Endothelial cell of umbilical vein (primary cell): Measurements from ENCODE around the gene OLFML2A. TPM values are rescaled to one million over a fixed set of nuclear protein-coding genes. Genes with fewer than 3 reads are reported as not detected.

Experiments
- BruUV-seq: library from RNA; stranded (reverse); fragments of 400-500 nt; replicated peaks from 2 replicates; lab custom pipeline; 2021; lab: Mats Ljungman, UMichigan
- CTCF ChIA-PET: fragments of 300-600, 350-600 bp; sonication (Branson Sonifier 250); formaldehyde crosslinking; loops from one replicate; lab custom pipeline; 2021; ENCODE audit warnings: antibody characterized with exemption, inconsistent platforms; lab: Charles Lee
- POLR2A ChIA-PET: fragments of 300-600, 350-600 bp; sonication (Branson Sonifier 250); formaldehyde crosslinking; loops from one replicate; lab custom pipeline; 2021; ENCODE audit warnings: antibody characterized with exemption, inconsistent platforms; lab: Charles Lee
- DNase-seq: peaks from one replicate; pipeline ENCODE4 v3.0.0-alpha.2; 2011; ENCODE audit warnings: low read depth, low spot score
- FAIRE-seq: peaks from 2 replicates; lab custom pipeline; 2011; peaks lifted over from hg19 to GRCh38; lab: Jason Lieb, UNC
- H2AFZ ChIP-seq: 2 replicates; pipeline ENCODE4 v1.6.0; 2012; ENCODE audit warnings: low read depth, low read length, control low read depth, inconsistent platforms
- H3K27ac ChIP-seq: 2 replicates; pipeline ENCODE4 v1.5.1; 2011; ENCODE audit warnings: low read depth, mild to moderate bottlenecking, control low read depth, low read length, moderate library complexity; ENCODE audit not compliant: insufficient read depth
- H3K27me3 ChIP-seq, 2 experiments: 2 replicates each; pipeline versions ENCODE4 v1.6.0 to v1.6.1; 2011; ENCODE audit warnings: low read length in 2 of 2, mixed read lengths in 1 of 2; ENCODE audit not compliant: control insufficient read depth in 2 of 2, insufficient read depth in 2 of 2
- H3K36me3 ChIP-seq, 2 experiments: 2 replicates in 1 of 2; 3 replicates in 1 of 2; pipeline ENCODE4 v1.5.1; 2011; ENCODE audit warnings: low read length in 2 of 2, mild to moderate bottlenecking in 1 of 2, moderate library complexity in 1 of 2; ENCODE audit not compliant: control insufficient read depth in 2 of 2, insufficient read depth in 2 of 2; ENCODE audit errors: extremely low read depth in 1 of 2
- H3K4me1 ChIP-seq: 3 replicates; pipeline ENCODE4 v1.5.1; 2011; ENCODE audit warnings: mild to moderate bottlenecking, low read length; ENCODE audit not compliant: control insufficient read depth, insufficient read depth; ENCODE audit errors: extremely low read depth
- H3K4me2 ChIP-seq: 2 replicates; pipeline ENCODE4 v1.6.1; 2011; ENCODE audit warnings: low read length, control low read depth, mixed read lengths; ENCODE audit not compliant: insufficient read depth
- H3K4me3 ChIP-seq, 3 experiments: fragments of 200-600 bp in 1 of 3; sonication (generic), shearing (Covaris generic) in 1 of 3; replicated peaks in 1 of 3; 2 replicates each; pipeline ENCODE4 v1.5.1; 2011 to 2016; ENCODE audit warnings: control low read depth in 3 of 3, low read length in 3 of 3, mild to moderate bottlenecking in 2 of 3, inconsistent platforms in 1 of 3, low read depth in 1 of 3, moderate library complexity in 1 of 3; ENCODE audit not compliant: insufficient read depth in 1 of 3
- H3K79me2 ChIP-seq: 2 replicates; pipeline ENCODE4 v1.6.0; 2012; ENCODE audit warnings: low read length, inconsistent platforms; ENCODE audit not compliant: control insufficient read depth, insufficient read depth
- H3K9ac ChIP-seq: replicated peaks from 2 replicates; pipeline ENCODE3; 2011; ENCODE audit warnings: low read length, control low read depth; ENCODE audit not compliant: insufficient read depth; ENCODE audit errors: extremely low read depth
- H3K9me1 ChIP-seq: replicated peaks from 3 replicates; pipeline ENCODE4 v1.6.0; 2011; ENCODE audit warnings: mild to moderate bottlenecking, low read length; ENCODE audit not compliant: control insufficient read depth, insufficient read depth; ENCODE audit errors: extremely low read depth
- H3K9me3 ChIP-seq: replicated peaks from 2 replicates; pipeline ENCODE4 v1.5.1; 2012; ENCODE audit warnings: low read length, inconsistent platforms; ENCODE audit not compliant: control insufficient read depth, insufficient read depth
- H4K20me1 ChIP-seq: replicated peaks from 2 replicates; pipeline ENCODE3; 2011; ENCODE audit warnings: mild to moderate bottlenecking, low read length; ENCODE audit not compliant: control insufficient read depth, insufficient read depth; ENCODE audit errors: extremely low read depth
- EZH2 ChIP-seq: IDR thresholded peaks from 2 replicates; pipeline ENCODE4 v1.6.1; 2012; ENCODE audit warnings: borderline replicate concordance, low read depth, mild to moderate bottlenecking, moderate library complexity, low read length, inconsistent platforms; ENCODE audit not compliant: severe bottlenecking
- FOS ChIP-seq: IDR thresholded peaks from 2 replicates; pipeline ENCODE4 v1.6.1; 2011; ENCODE audit warnings: mild to moderate bottlenecking, low read length, moderate library complexity, borderline replicate concordance; ENCODE audit not compliant: insufficient read depth
- GATA2 ChIP-seq: IDR thresholded peaks from 2 replicates; pipeline ENCODE4 v1.7.0; 2011; ENCODE audit warnings: low read depth, mild to moderate bottlenecking, moderate library complexity, mixed read lengths, low read length; ENCODE audit not compliant: insufficient read length, insufficient read depth
- JUN ChIP-seq: IDR thresholded peaks from 2 replicates; pipeline ENCODE4 v1.6.1; 2011; ENCODE audit warnings: borderline replicate concordance, low read depth; ENCODE audit not compliant: insufficient read length, insufficient read depth
- MYC ChIP-seq: IDR thresholded peaks from one replicate; pipeline ENCODE4 v1.6.1; 2011; ENCODE audit warnings: mild to moderate bottlenecking, low read depth, low read length
- POLR2A ChIP-seq: IDR thresholded peaks from 2 replicates; pipeline ENCODE4 v1.6.1; 2012; ENCODE audit warnings: low read depth, mild to moderate bottlenecking, control low read depth, low read length
- POLR2AphosphoS5 ChIP-seq: IDR thresholded peaks from 2 replicates; pipeline ENCODE4 v1.6.1; 2012; ENCODE audit warnings: low read depth, mild to moderate bottlenecking, control low read depth, low read length, moderate library complexity; ENCODE audit not compliant: insufficient read depth
- dilution Hi-C: fragments of 300-500 bp; cut with MboI; formaldehyde crosslinking; loops from one replicate; pipeline ENCODE4 v1.15.0; 2019; ENCODE audit warnings: low sequenced_read_pairs; ENCODE audit not compliant: extremely low pct_ligation_motif_present
- intact Hi-C: fragments of 100-400 bp; cut with micrococcal nuclease; formaldehyde crosslinking; loops from one replicate; pipeline ENCODE4 v1.10.0; 2022
- polyA plus RNA-seq, 4 experiments: library from polyadenylated mRNA; depleted of rRNA in 3 of 4; stranded (reverse) in 3 of 4; unstranded in 1 of 4; fragments of >200 nt; gene quantifications; 2 replicates each; pipeline versions ENCODE4 v1.2.1 to v1.2.3, GENCODE V29; 2011 to 2012; ENCODE audit warnings: missing spikeins in 1 of 4
- total RNA-seq: library from RNA; stranded (reverse); gene quantifications from 2 replicates; pipeline ENCODE4 v1.2.3, GENCODE V29; 2021
- TF ChIP-seq, protein P1 (sequence below), 2 donors: IDR thresholded peaks; 1 replicate in 1 of 2; 2 replicates in 1 of 2; pipeline ENCODE4 v1.5.1; 2011; ENCODE audit warnings: low read length in 2 of 2, mild to moderate bottlenecking in 2 of 2, moderate library complexity in 2 of 2, control low read depth in 1 of 2, inconsistent platforms in 1 of 2, low read depth in 1 of 2; ENCODE audit not compliant: insufficient read depth in 1 of 2; ENCODE audit errors: extremely low read depth in 1 of 2
- TF ChIP-seq, protein P2 (sequence below): IDR thresholded peaks from 2 replicates; pipeline ENCODE4 v1.6.1; 2011; ENCODE audit not compliant: insufficient read depth, insufficient read length

OLFML2A gene
- total and polyA plus RNA-seq, 2 donors (not counting 3 experiments of a cell fraction or from before 2014, with no cell fraction given): 0.92 to 1.1 TPM

DNA sequence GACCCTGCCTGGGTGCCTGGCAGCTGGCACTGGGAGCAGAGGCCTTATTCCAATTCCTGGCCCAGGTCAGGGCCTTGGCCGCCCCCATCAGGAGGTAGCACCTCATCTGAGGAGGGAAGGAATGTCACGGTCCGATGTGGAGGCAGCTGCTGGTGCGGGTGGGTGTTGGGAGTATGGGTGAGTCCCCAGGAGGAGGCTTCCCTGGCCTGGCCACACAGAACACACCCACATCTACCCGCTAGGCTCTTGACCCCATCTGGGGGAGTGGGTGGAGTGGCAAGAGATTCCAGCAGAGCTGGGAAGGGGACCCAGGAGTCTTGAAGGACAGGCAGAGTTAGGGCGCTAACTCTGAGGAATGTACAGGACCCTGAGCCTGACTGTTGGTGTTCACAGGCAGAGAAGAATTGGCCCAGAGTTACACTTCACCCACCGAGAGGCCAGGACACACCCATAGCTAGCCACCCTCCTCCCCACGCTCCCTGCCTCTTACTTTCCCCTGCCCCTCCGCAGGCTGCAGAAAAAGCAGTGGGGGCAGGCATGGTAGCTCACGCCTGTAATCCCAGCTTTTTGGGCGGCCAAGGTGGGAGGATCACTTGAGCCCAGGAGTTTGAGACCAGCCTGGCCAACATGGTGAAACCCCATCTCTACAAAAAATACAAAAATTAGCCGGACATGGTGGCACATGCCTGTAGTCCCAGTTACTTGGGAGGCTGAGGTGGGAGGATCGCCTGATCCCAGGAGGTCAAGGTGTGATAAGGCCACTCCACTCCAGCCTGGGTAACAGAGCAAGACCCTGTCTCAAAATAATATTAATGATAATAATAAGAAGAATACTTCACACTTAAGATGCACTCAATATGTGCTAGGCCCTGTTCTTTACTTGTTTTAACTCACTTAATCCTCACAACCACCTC lies 6.0 kb downstream of the OLFML2A start:
- no peaks in the 10 kb centered on the region for H4K20me1 ChIP-seq
- peaks cover 10% of the 10 kb centered on the region for H3K4me1 ChIP-seq
- CTCF ChIA-PET: interaction anchor here (1.3 to 3.2 kb wide), 4 partner anchors 11 to 74 kb away, joined by 4 to 17 read pairs (median 7); partner anchors contain the start of gene WDR38
- TF ChIP-seq, protein P1, sequence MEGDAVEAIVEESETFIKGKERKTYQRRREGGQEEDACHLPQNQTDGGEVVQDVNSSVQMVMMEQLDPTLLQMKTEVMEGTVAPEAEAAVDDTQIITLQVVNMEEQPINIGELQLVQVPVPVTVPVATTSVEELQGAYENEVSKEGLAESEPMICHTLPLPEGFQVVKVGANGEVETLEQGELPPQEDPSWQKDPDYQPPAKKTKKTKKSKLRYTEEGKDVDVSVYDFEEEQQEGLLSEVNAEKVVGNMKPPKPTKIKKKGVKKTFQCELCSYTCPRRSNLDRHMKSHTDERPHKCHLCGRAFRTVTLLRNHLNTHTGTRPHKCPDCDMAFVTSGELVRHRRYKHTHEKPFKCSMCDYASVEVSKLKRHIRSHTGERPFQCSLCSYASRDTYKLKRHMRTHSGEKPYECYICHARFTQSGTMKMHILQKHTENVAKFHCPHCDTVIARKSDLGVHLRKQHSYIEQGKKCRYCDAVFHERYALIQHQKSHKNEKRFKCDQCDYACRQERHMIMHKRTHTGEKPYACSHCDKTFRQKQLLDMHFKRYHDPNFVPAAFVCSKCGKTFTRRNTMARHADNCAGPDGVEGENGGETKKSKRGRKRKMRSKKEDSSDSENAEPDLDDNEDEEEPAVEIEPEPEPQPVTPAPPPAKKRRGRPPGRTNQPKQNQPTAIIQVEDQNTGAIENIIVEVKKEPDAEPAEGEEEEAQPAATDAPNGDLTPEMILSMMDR (IDR thresholded peaks at IDR 0.05; ENCODE audit: extremely low read depth in 1 of 2, insufficient read depth in 1 of 2, low read depth in 1 of 2, low read length in 2 of 2): no peak
- TF ChIP-seq JUN (no peak), MYC (no peak), EZH2 (no peak), GATA2 (no peak), POLR2AphosphoS5 (no peak), FOS (no peak), POLR2A (no peak)
- TF ChIP-seq, protein P2, sequence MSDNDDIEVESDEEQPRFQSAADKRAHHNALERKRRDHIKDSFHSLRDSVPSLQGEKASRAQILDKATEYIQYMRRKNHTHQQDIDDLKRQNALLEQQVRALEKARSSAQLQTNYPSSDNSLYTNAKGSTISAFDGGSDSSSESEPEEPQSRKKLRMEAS: no peak
- no peak overlapping the region for H3K27ac ChIP-seq
- no peak overlapping the region for H3K4me2 ChIP-seq
- POLR2A ChIA-PET: no interaction called here
- no peak for DNase-seq
- intact Hi-C loops (no loop called here), dilution Hi-C loops (no loop called here)
- no peak for FAIRE-seq
- H3K9ac ChIP-seq: no peak overlapping the region
- no peaks in the 10 kb centered on the region for H3K27me3 ChIP-seq
- H3K36me3 ChIP-seq: no peaks in the 10 kb centered on the region
- no peaks in the 10 kb centered on the region for H3K9me3 ChIP-seq
- no peaks in the 10 kb centered on the region for H3K9me1 ChIP-seq
- no peak overlapping the region for H3K4me3 ChIP-seq
- H3K79me2 ChIP-seq: no peaks in the 10 kb centered on the region
- no TSS peak for BruUV-seq
- H2AFZ ChIP-seq: no peak overlapping the region
